GM23338 (cell line): ENCODE measurements around the gene HS6ST1. TPM values are rescaled to one million over a fixed set of nuclear protein-coding genes. Genes with fewer than 3 reads are reported as not detected.

Experiments used
- ATAC-seq: fragments of 200-7000 bp; cut with Tn5 transposase; 3 replicates; pipeline ENCODE4 v1.9.1; 2020
- DNase-seq: peaks from one replicate; pipeline ENCODE4 v3.0.0-alpha.2; 2015; ENCODE audit warnings: low spot score
- H2AFZ ChIP-seq: fragments of 200-600 bp; sonication (generic); 2 replicates; pipeline ENCODE4 v1.8.0; 2016; ENCODE audit warnings: antibody characterized with exemption, mild to moderate bottlenecking, moderate library complexity
- H3F3A ChIP-seq: fragments of 200-600 bp; sonication (generic); replicated peaks from 2 replicates; pipeline ENCODE4 v1.8.0; 2017; ENCODE audit warnings: antibody characterized with exemption, mixed run types, low read depth
- H3K27ac ChIP-seq: fragments of 200-600 bp; sonication (generic); 2 replicates; pipeline ENCODE4 v1.6.1; 2016; ENCODE audit warnings: low read depth
- H3K27me3 ChIP-seq: fragments of 200-600 bp; sonication (generic); 2 replicates; pipeline ENCODE4 v1.8.0; 2016; ENCODE audit warnings: mild to moderate bottlenecking, mixed run types, moderate library complexity; ENCODE audit not compliant: insufficient read depth
- H3K36me3 ChIP-seq: fragments of 200-600 bp; sonication (generic); 2 replicates; pipeline ENCODE4 v1.8.0; 2016; ENCODE audit warnings: mild to moderate bottlenecking; ENCODE audit not compliant: insufficient read depth
- H3K4me1 ChIP-seq: fragments of 200-600 bp; sonication (generic); 2 replicates; pipeline ENCODE4 v1.8.0; 2016; ENCODE audit warnings: mild to moderate bottlenecking, moderate library complexity; ENCODE audit not compliant: insufficient read depth
- H3K4me2 ChIP-seq: fragments of 200-600 bp; sonication (generic); 2 replicates; pipeline ENCODE4 v1.7.1; 2017; ENCODE audit warnings: mixed run types
- H3K4me3 ChIP-seq: fragments of 200-600 bp; sonication (generic); 2 replicates; pipeline ENCODE4 v1.6.1; 2016; ENCODE audit warnings: mixed run types
- H3K79me2 ChIP-seq: fragments of 200-600 bp; sonication (generic); replicated peaks from 2 replicates; pipeline ENCODE4 v1.8.0; 2017; ENCODE audit warnings: mild to moderate bottlenecking; ENCODE audit not compliant: insufficient read depth
- H3K9me2 ChIP-seq: fragments of 200-600 bp; sonication (generic); 2 replicates; pipeline ENCODE4 v1.8.0; 2017; ENCODE audit not compliant: insufficient read depth
- H4K20me1 ChIP-seq: fragments of 200-600 bp; sonication (generic); replicated peaks from 2 replicates; pipeline ENCODE4 v1.8.0; 2017; ENCODE audit warnings: mild to moderate bottlenecking; ENCODE audit not compliant: insufficient read depth
- H3K27ac Mint-ChIP-seq: 2 replicates; pipeline ENCODE4 v1.8.0; 2020; ENCODE audit warnings: inconsistent platforms, mild to moderate bottlenecking, moderate library complexity, mixed read lengths
- H3K27me3 Mint-ChIP-seq: 3 replicates; pipeline ENCODE4 v1.8.0; 2022; ENCODE audit warnings: low read depth, mild to moderate bottlenecking, moderate library complexity, mixed read lengths, inconsistent platforms; ENCODE audit not compliant: insufficient read depth, poor library complexity
- H3K36me3 Mint-ChIP-seq: 3 replicates; pipeline ENCODE4 v1.8.0; 2021; ENCODE audit warnings: low read depth, mild to moderate bottlenecking, inconsistent platforms, moderate library complexity, mixed read lengths
- H3K4me1 Mint-ChIP-seq: 3 replicates; pipeline ENCODE4 v1.8.0; 2020; ENCODE audit warnings: mild to moderate bottlenecking, inconsistent platforms, mixed read lengths
- H3K4me3 Mint-ChIP-seq: 3 replicates; pipeline ENCODE4 v1.8.0; 2021; ENCODE audit warnings: moderate library complexity, mild to moderate bottlenecking, inconsistent platforms, mixed read lengths
- H3K9me3 Mint-ChIP-seq: 3 replicates; pipeline ENCODE4 v1.8.0; 2020; ENCODE audit warnings: moderate library complexity, mild to moderate bottlenecking, inconsistent platforms, mixed read lengths
- CREB1 ChIP-seq: fragments of 250-450 bp; sonication (Bioruptor Pico); IDR thresholded peaks from 2 replicates; pipeline ENCODE4 v1.5.0; 2020; ENCODE audit warnings: low read depth, mild to moderate bottlenecking, moderate library complexity
- EZH2 ChIP-seq: fragments of 200-600 bp; sonication (generic); IDR thresholded peaks from one replicate; pipeline ENCODE4 v1.8.0; 2017; ENCODE audit warnings: antibody characterized with exemption, mild to moderate bottlenecking, low read depth; ENCODE audit not compliant: unreplicated experiment
- EZH2phosphoT487 ChIP-seq: fragments of 200-600 bp; sonication (generic); IDR thresholded peaks from one replicate; pipeline ENCODE4 v1.8.1; 2018; ENCODE audit warnings: antibody characterized with exemption; ENCODE audit not compliant: unreplicated experiment
- JUNB ChIP-seq: IDR thresholded peaks from one replicate; pipeline ENCODE4 v1.6.1; 2016; ENCODE audit warnings: antibody characterized with exemption; ENCODE audit not compliant: unreplicated experiment
- NANOG ChIP-seq: IDR thresholded peaks from 2 replicates; pipeline ENCODE4 v1.6.1; 2016; ENCODE audit warnings: antibody characterized with exemption, borderline replicate concordance
- POLR2AphosphoS5 ChIP-seq: IDR thresholded peaks from 2 replicates; pipeline ENCODE4 v1.6.1; 2016; ENCODE audit warnings: antibody characterized with exemption, low read depth
- STAT1 ChIP-seq: IDR thresholded peaks from one replicate; pipeline ENCODE4 v1.6.1; 2016; ENCODE audit warnings: antibody characterized with exemption; ENCODE audit not compliant: unreplicated experiment
- ZNF114 ChIP-seq: fragments of 250-450 bp; sonication (Bioruptor Pico); IDR thresholded peaks from 2 replicates; pipeline ENCODE4 v1.5.0; 2020; ENCODE audit warnings: mild to moderate bottlenecking, moderate library complexity
- ZNF331 ChIP-seq: fragments of 250-450 bp; sonication (Bioruptor Pico); IDR thresholded peaks from 2 replicates; pipeline ENCODE4 v1.5.0; 2020; ENCODE audit warnings: low read depth, mild to moderate bottlenecking, moderate library complexity
- polyA plus RNA-seq: library from polyadenylated mRNA; unstranded; fragments of >200 nt; fragmentation: Nextera tagmentation; extraction: Ambion mirVana; gene quantifications from 2 replicates; pipeline ENCODE4 v1.2.1, GENCODE V29; 2016
- total RNA-seq: library from RNA; depleted of rRNA; stranded (reverse); fragments of >200 nt; shearing (Covaris generic); gene quantifications from 2 replicates; pipeline ENCODE4 v1.2.3, GENCODE V29; 2014
- TF ChIP-seq, protein P1 (sequence below): IDR thresholded peaks from one replicate; pipeline ENCODE4 v1.6.1; 2018; ENCODE audit warnings: antibody characterized with exemption; ENCODE audit not compliant: unreplicated experiment
- TF ChIP-seq, protein P2 (sequence below): fragments of 250-450 bp; sonication (Bioruptor Pico); IDR thresholded peaks from 2 replicates; pipeline ENCODE4 v1.5.0; 2020; ENCODE audit warnings: mild to moderate bottlenecking, moderate library complexity
- TF ChIP-seq, protein P3 (sequence below), 2 experiments: fragments of 200-600 bp in 1 of 2; sonication (generic) in 1 of 2; conservative IDR thresholded peaks; 2 replicates each; pipeline versions ENCODE4 v1.5.1 to v1.6.1; 2016 to 2017; ENCODE audit warnings: antibody characterized with exemption in 2 of 2, low read depth in 2 of 2, mild to moderate bottlenecking in 2 of 2, moderate library complexity in 1 of 2
- TF ChIP-seq, protein P4 (sequence below): IDR thresholded peaks from 2 replicates; pipeline ENCODE4 v1.6.1; 2016; ENCODE audit warnings: antibody characterized with exemption

The HS6ST1 gene
- total and polyA plus RNA-seq, 2 experiments from 2014 or later, result 21.1 to 106 TPM

DNA sequence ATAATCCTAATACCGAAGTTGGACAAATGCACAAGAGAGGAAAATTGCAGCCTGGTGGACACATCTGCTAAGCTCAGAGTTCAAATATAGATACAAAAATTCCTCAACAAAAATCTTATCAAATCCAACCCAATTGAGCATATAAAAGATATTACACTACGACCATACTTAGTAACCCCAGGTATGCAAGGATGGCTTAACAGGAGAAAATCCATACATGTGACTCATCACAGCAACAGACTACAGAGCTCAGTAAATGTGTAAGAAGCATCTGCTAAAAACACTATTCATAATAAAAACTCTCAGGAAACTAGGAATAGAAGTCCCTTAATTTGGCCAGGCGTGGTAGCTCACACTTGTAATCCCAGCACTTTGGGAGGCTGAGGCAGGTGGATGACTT, 28.3 kb downstream of the HS6ST1 start:
- Histone ChIP-seq H3K27ac (no peak overlapping the region), H3F3A (no peaks in the 10 kb centered on the region), H3K4me1 (peaks cover 21% of the 10 kb centered on the region), H4K20me1 (peaks cover 38% of the 10 kb centered on the region), H3K27me3 (no peaks in the 10 kb centered on the region), H3K36me3 (no peaks in the 10 kb centered on the region), H3K79me2 (peaks cover 94% of the 10 kb centered on the region), H3K4me3 (no peak overlapping the region), H3K4me2 (peak overlapping the region; percentile 56), H2AFZ (no peak overlapping the region), H3K9me2 (no peaks in the 10 kb centered on the region)
- H3K4me1 Mint-ChIP-seq, result peaks cover 49% of the 10 kb centered on the region
- H3K27me3 Mint-ChIP-seq, result peaks cover 10% of the 10 kb centered on the region
- no peak overlapping the region for H3K4me3 Mint-ChIP-seq
- no peak overlapping the region for H3K27ac Mint-ChIP-seq
- no peaks in the 10 kb centered on the region for H3K9me3 Mint-ChIP-seq
- peaks cover 6% of the 10 kb centered on the region; the same call in 1 of the 3 replicates for H3K36me3 Mint-ChIP-seq
- DNase-seq (no peak), ATAC-seq (no peak)
- TF ChIP-seq CREB1 (CRISPR knock-in tag) (no peak), JUNB (no peak), POLR2AphosphoS5 (no peak), EZH2 (no peak), ZNF331 (CRISPR knock-in tag) (no peak), STAT1 (no peak), ZNF114 (no peak), NANOG (no peak), EZH2phosphoT487 (no peak)
- TF ChIP-seq, protein P1, sequence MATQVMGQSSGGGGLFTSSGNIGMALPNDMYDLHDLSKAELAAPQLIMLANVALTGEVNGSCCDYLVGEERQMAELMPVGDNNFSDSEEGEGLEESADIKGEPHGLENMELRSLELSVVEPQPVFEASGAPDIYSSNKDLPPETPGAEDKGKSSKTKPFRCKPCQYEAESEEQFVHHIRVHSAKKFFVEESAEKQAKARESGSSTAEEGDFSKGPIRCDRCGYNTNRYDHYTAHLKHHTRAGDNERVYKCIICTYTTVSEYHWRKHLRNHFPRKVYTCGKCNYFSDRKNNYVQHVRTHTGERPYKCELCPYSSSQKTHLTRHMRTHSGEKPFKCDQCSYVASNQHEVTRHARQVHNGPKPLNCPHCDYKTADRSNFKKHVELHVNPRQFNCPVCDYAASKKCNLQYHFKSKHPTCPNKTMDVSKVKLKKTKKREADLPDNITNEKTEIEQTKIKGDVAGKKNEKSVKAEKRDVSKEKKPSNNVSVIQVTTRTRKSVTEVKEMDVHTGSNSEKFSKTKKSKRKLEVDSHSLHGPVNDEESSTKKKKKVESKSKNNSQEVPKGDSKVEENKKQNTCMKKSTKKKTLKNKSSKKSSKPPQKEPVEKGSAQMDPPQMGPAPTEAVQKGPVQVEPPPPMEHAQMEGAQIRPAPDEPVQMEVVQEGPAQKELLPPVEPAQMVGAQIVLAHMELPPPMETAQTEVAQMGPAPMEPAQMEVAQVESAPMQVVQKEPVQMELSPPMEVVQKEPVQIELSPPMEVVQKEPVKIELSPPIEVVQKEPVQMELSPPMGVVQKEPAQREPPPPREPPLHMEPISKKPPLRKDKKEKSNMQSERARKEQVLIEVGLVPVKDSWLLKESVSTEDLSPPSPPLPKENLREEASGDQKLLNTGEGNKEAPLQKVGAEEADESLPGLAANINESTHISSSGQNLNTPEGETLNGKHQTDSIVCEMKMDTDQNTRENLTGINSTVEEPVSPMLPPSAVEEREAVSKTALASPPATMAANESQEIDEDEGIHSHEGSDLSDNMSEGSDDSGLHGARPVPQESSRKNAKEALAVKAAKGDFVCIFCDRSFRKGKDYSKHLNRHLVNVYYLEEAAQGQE, result no peak
- TF ChIP-seq, protein P2, sequence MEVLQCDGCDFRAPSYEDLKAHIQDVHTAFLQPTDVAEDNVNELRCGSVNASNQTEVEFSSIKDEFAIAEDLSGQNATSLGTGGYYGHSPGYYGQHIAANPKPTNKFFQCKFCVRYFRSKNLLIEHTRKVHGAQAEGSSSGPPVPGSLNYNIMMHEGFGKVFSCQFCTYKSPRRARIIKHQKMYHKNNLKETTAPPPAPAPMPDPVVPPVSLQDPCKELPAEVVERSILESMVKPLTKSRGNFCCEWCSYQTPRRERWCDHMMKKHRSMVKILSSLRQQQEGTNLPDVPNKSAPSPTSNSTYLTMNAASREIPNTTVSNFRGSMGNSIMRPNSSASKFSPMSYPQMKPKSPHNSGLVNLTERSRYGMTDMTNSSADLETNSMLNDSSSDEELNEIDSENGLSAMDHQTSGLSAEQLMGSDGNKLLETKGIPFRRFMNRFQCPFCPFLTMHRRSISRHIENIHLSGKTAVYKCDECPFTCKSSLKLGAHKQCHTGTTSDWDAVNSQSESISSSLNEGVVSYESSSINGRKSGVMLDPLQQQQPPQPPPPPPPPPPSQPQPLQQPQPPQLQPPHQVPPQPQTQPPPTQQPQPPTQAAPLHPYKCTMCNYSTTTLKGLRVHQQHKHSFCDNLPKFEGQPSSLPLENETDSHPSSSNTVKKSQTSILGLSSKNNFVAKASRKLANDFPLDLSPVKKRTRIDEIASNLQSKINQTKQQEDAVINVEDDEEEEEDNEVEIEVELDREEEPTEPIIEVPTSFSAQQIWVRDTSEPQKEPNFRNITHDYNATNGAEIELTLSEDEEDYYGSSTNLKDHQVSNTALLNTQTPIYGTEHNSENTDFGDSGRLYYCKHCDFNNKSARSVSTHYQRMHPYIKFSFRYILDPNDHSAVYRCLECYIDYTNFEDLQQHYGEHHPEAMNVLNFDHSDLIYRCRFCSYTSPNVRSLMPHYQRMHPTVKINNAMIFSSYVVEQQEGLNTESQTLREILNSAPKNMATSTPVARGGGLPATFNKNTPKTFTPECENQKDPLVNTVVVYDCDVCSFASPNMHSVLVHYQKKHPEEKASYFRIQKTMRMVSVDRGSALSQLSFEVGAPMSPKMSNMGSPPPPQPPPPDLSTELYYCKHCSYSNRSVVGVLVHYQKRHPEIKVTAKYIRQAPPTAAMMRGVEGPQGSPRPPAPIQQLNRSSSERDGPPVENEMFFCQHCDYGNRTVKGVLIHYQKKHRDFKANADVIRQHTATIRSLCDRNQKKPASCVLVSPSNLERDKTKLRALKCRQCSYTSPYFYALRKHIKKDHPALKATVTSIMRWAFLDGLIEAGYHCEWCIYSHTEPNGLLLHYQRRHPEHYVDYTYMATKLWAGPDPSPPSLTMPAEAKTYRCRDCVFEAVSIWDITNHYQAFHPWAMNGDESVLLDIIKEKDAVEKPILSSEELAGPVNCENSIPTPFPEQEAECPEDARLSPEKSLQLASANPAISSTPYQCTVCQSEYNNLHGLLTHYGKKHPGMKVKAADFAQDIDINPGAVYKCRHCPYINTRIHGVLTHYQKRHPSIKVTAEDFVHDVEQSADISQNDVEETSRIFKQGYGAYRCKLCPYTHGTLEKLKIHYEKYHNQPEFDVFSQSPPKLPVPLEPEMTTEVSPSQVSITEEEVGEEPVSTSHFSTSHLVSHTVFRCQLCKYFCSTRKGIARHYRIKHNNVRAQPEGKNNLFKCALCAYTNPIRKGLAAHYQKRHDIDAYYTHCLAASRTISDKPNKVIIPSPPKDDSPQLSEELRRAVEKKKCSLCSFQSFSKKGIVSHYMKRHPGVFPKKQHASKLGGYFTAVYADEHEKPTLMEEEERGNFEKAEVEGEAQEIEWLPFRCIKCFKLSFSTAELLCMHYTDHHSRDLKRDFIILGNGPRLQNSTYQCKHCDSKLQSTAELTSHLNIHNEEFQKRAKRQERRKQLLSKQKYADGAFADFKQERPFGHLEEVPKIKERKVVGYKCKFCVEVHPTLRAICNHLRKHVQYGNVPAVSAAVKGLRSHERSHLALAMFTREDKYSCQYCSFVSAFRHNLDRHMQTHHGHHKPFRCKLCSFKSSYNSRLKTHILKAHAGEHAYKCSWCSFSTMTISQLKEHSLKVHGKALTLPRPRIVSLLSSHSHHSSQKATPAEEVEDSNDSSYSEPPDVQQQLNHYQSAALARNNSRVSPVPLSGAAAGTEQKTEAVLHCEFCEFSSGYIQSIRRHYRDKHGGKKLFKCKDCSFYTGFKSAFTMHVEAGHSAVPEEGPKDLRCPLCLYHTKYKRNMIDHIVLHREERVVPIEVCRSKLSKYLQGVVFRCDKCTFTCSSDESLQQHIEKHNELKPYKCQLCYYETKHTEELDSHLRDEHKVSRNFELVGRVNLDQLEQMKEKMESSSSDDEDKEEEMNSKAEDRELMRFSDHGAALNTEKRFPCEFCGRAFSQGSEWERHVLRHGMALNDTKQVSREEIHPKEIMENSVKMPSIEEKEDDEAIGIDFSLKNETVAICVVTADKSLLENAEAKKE, result no peak
- TF ChIP-seq, protein P3, sequence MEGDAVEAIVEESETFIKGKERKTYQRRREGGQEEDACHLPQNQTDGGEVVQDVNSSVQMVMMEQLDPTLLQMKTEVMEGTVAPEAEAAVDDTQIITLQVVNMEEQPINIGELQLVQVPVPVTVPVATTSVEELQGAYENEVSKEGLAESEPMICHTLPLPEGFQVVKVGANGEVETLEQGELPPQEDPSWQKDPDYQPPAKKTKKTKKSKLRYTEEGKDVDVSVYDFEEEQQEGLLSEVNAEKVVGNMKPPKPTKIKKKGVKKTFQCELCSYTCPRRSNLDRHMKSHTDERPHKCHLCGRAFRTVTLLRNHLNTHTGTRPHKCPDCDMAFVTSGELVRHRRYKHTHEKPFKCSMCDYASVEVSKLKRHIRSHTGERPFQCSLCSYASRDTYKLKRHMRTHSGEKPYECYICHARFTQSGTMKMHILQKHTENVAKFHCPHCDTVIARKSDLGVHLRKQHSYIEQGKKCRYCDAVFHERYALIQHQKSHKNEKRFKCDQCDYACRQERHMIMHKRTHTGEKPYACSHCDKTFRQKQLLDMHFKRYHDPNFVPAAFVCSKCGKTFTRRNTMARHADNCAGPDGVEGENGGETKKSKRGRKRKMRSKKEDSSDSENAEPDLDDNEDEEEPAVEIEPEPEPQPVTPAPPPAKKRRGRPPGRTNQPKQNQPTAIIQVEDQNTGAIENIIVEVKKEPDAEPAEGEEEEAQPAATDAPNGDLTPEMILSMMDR (conservative IDR thresholded peaks at IDR 0.05; ENCODE audit: low read depth in 2 of 2), result no peak
- TF ChIP-seq, protein P4, sequence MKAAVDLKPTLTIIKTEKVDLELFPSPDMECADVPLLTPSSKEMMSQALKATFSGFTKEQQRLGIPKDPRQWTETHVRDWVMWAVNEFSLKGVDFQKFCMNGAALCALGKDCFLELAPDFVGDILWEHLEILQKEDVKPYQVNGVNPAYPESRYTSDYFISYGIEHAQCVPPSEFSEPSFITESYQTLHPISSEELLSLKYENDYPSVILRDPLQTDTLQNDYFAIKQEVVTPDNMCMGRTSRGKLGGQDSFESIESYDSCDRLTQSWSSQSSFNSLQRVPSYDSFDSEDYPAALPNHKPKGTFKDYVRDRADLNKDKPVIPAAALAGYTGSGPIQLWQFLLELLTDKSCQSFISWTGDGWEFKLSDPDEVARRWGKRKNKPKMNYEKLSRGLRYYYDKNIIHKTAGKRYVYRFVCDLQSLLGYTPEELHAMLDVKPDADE, result no peak
